ENCODE data around the gene ARFGAP1. TPM values are rescaled to one million over a fixed set of nuclear protein-coding genes. Genes with fewer than 3 reads are reported as not detected.
"Not testable (repeated sequence)": the region's sequence is repeated elsewhere in the genome, so short reads cannot be mapped to it uniquely, and the experiment has no call there.

ARFGAP1 gene
- total RNA-seq, 3 donors from 2014 or later: 76.5 to 85.8 (median 82.4) TPM

DNA sequence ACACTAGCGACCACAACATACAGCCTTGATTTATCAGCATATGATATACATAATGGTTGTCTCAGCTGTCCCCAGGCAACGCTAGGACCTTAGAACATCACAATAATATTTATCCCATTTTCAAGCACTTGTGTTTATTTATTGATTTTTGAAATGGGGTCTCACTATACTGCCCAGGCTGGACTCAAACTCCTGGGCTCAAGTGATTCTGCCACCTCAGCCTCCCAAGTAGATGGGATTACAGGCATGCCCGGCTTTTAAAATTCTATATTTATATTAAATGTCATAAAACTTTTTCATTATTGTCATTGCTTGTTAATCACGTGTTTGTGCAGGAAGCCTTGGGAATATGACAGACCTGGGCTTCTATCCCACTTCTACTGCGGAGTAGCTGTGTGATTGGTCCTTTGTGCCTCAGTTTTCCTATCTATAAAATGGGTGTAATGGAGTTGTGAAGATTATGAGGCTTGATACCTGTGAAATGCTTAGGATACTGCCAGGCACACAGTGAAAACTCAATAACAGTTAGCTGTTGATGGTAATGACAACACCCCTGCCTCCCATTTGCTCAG is 30.6 kb downstream of the ARFGAP1 start:
- Histone ChIP-seq H3K4me1 (ENCODE audit: low read depth) (no peaks in the 10 kb centered on the region), H3K4me3 (no peak overlapping the region), H3K36me3 (ENCODE audit: low read depth) (no peaks in the 10 kb centered on the region), H3K9me3 (no peaks in the 10 kb centered on the region)
- intact Hi-C loops (cut with DNase I, micrococcal nuclease): no loop called here
- DNase-seq (no peak), ATAC-seq (no peak)
- TF ChIP-seq, protein P1, sequence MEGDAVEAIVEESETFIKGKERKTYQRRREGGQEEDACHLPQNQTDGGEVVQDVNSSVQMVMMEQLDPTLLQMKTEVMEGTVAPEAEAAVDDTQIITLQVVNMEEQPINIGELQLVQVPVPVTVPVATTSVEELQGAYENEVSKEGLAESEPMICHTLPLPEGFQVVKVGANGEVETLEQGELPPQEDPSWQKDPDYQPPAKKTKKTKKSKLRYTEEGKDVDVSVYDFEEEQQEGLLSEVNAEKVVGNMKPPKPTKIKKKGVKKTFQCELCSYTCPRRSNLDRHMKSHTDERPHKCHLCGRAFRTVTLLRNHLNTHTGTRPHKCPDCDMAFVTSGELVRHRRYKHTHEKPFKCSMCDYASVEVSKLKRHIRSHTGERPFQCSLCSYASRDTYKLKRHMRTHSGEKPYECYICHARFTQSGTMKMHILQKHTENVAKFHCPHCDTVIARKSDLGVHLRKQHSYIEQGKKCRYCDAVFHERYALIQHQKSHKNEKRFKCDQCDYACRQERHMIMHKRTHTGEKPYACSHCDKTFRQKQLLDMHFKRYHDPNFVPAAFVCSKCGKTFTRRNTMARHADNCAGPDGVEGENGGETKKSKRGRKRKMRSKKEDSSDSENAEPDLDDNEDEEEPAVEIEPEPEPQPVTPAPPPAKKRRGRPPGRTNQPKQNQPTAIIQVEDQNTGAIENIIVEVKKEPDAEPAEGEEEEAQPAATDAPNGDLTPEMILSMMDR (IDR thresholded peaks at IDR 0.05): no peak

DNA sequence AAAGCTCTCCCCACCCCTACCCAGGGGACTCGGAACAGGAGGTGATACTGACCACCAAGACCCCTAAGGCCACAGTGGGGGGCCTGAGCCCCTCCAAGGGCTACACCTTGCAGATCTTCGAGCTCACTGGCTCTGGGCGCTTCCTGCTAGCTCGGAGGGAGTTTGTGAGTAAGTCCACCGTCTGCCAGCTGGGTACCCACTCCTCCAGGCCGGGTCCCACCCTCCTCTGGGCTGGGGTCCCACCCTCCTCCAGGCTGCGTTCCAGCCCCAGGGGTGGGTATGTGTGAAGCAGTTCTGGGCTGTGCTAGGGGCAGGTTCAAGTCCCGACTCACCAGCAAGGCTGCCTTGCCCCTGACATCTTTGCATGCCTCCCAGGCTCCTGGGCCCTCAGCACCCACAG is 32.8 kb downstream of the ARFGAP1 start:
- no peak for ATAC-seq
- Histone ChIP-seq H3K4me3 (no peak overlapping the region), H3K4me1 (ENCODE audit: low read depth) (no peaks in the 10 kb centered on the region), H3K36me3 (ENCODE audit: low read depth) (no peaks in the 10 kb centered on the region), H3K9me3 (no peaks in the 10 kb centered on the region)
- intact Hi-C loops (cut with DNase I, micrococcal nuclease): no loop called here
- no peak for DNase-seq
- TF ChIP-seq, protein P1 (IDR thresholded peaks at IDR 0.05): no peak

- ATAC-seq; H3K4me1 ChIP-seq (ENCODE audit: low read depth); H3K4me3 ChIP-seq; H3K36me3 ChIP-seq (ENCODE audit: low read depth); DNase-seq; intact Hi-C loops (cut with DNase I, micrococcal nuclease); H3K9me3 ChIP-seq: not testable (repeated sequence)
Measured at GRCh38 chr20:63305933-63306672, 33.5 kb downstream of the ARFGAP1 start.

DNA sequence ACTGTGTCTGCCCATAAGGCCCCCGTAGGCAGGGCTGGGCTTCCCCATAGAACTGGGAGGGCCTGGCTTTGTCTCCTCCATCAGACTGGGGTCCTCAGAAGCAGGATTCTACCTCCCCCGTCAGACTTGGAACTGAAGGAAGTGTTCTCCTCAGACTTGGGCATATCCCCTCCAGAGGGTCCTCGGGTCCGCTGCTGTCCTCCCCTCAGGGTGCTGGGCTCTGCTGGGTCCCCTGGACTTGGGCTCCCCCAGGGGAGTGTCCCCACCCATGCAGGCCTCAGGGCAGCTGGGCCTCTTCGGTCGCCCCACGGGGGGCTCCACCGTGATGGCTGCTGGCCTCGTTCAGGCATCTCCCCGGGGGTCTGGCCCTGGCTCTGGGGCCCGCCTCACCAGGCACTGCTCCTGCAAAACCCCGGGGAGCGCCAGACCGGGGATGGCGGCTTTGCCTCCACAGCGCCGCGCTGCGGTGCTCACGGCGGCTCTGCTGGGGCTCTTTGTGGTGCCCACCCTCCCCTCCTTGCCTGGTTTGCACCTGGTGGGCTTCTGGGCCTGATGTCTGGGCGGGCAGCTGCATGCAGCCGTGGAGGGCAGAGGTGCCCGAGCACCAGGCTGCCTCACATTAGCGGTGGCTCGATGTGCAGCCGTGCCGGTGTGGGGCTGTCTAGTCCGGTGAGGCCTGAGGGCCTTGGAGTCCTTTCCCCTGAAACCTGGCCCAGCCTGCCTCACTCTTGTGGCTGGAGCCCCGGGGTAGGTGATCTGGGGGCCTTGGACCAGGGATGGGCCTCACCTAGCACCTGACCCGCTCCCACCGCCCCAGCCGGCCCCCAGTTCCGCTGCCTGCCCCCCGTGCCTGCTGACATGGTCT is 34.3 kb downstream of the ARFGAP1 start:
- intact Hi-C loops (cut with DNase I, micrococcal nuclease): no loop called here

GRCh38 chr20:63307538-63308217 is 35.1 kb downstream of the ARFGAP1 start:
- no peak overlapping the region for H3K4me3 ChIP-seq
- intact Hi-C loops (cut with DNase I, micrococcal nuclease): no loop called here
- TF ChIP-seq, protein P1 (IDR thresholded peaks at IDR 0.05): no peak
- H3K9me3 ChIP-seq: no peaks in the 10 kb centered on the region
- DNase-seq (no peak), ATAC-seq (no peak)
- H3K36me3 ChIP-seq (ENCODE audit: low read depth): no peaks in the 10 kb centered on the region
- no peaks in the 10 kb centered on the region for H3K4me1 ChIP-seq (ENCODE audit: low read depth)

More for the DNA sequence above, 34.3 kb downstream of the ARFGAP1 start:
- H3K4me3 ChIP-seq: no peak overlapping the region
- no peaks in the 10 kb centered on the region for H3K36me3 ChIP-seq (ENCODE audit: low read depth)
- H3K4me1 ChIP-seq (ENCODE audit: low read depth): no peaks in the 10 kb centered on the region
- TF ChIP-seq, protein P1 (IDR thresholded peaks at IDR 0.05): no peak
- ATAC-seq (no peak), DNase-seq (no peak)
- H3K9me3 ChIP-seq: no peaks in the 10 kb centered on the region
